Prostate gland (tissue), 2 donors: Measurements from ENCODE around the gene CDC73. TPM values are rescaled to one million over a fixed set of nuclear protein-coding genes. Genes with fewer than 3 reads are reported as not detected.

ENCODE experiments used
- DNase-seq: peaks from one replicate; pipeline ENCODE4 v3.0.0-alpha.2; 2019; ENCODE audit warnings: low spot score
- H3K27ac ChIP-seq, 2 donors: fragments of 200-600 bp; sonication (generic); 2 replicates each; pipeline ENCODE4 v1.5.1; 2017 to 2019
- H3K27me3 ChIP-seq: fragments of 200-600 bp; sonication (generic); replicated peaks from 2 replicates; pipeline ENCODE4 v1.5.1; 2019; ENCODE audit not compliant: insufficient read depth
- H3K36me3 ChIP-seq, 2 donors: fragments of 200-600 bp; sonication (generic); 1 replicate in 1 of 2; 2 replicates in 1 of 2; pipeline versions ENCODE4 v1.5.1 to v1.8.1; 2017 to 2019
- H3K4me1 ChIP-seq: fragments of 200-600 bp; sonication (generic); replicated peaks from 2 replicates; pipeline ENCODE4 v1.5.1; 2019
- H3K4me3 ChIP-seq, 2 donors: fragments of 200-600 bp; sonication (generic); 2 replicates each; pipeline ENCODE4 v1.5.1; 2017 to 2019
- H3K9me3 ChIP-seq: fragments of 200-600 bp; sonication (generic); 2 replicates; pipeline ENCODE4 v1.5.1; 2017
- POLR2A ChIP-seq: fragments of 450-650 bp; IDR thresholded peaks from one replicate; pipeline ENCODE4 v1.6.1; 2016; ENCODE audit warnings: antibody characterized with exemption, mild to moderate bottlenecking
- POLR2AphosphoS5 ChIP-seq: sonication (generic); formaldehyde crosslinking; IDR thresholded peaks from one replicate; pipeline ENCODE4 v1.6.1; 2017; ENCODE audit warnings: antibody characterized with exemption
- WGBS: methylation state at CpG from one replicate; pipeline ENCODE4 v1.1.5; 2018; 5-methylcytosine and 5-hydroxymethylcytosine counted together
- intact Hi-C: fragments of 100-400 bp; cut with DNase I; formaldehyde crosslinking; loops from one replicate; pipeline ENCODE4 v1.14.2; 2022
- total RNA-seq, 2 donors: library from RNA; depleted of rRNA; stranded (reverse); fragments of >200 nt; gene quantifications; one replicate each; pipeline ENCODE4 v1.1.0, GENCODE V29; 2016
- TF ChIP-seq, protein P1 (sequence below), 4 experiments: fragments of 200-600 bp in 2 of 4; fragments of 450-650 bp in 2 of 4; sonication (generic) in 2 of 4; IDR thresholded peaks; 1 replicate in 3 of 4; 2 replicates in 1 of 4; pipeline ENCODE4 v1.5.1; 2016 to 2019; ENCODE audit warnings: antibody characterized with exemption in 4 of 4, mild to moderate bottlenecking in 2 of 4, moderate library complexity in 2 of 4

The CDC73 gene
- total RNA-seq, 2 donors from 2014 or later: 36.2 to 48.0 TPM

DNA sequence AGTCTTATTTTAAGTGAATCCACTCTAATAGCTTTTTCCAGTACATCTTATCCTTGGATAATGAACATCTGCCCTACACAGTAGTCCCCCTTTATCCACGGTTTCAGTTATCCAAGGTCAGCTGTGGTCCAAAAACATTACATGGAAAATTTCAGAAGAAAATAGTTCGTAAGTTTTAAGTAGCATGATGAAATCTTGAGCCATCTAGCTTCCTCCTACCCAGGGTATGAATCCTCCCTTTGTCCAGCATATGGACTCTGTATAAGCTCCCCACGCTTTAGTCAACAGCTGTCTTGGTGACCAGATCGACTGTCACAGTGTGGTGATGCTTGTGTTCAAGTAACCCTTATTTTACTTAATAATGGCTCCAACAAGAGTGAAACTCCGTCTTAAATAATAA lies 19.2 kb upstream of the CDC73 start:
- H3K4me1 ChIP-seq: no peaks in the 10 kb centered on the region
- no peaks in the 10 kb centered on the region for H3K36me3 ChIP-seq
- TF ChIP-seq POLR2AphosphoS5 (no peak), POLR2A (no peak)
- TF ChIP-seq, protein P1, sequence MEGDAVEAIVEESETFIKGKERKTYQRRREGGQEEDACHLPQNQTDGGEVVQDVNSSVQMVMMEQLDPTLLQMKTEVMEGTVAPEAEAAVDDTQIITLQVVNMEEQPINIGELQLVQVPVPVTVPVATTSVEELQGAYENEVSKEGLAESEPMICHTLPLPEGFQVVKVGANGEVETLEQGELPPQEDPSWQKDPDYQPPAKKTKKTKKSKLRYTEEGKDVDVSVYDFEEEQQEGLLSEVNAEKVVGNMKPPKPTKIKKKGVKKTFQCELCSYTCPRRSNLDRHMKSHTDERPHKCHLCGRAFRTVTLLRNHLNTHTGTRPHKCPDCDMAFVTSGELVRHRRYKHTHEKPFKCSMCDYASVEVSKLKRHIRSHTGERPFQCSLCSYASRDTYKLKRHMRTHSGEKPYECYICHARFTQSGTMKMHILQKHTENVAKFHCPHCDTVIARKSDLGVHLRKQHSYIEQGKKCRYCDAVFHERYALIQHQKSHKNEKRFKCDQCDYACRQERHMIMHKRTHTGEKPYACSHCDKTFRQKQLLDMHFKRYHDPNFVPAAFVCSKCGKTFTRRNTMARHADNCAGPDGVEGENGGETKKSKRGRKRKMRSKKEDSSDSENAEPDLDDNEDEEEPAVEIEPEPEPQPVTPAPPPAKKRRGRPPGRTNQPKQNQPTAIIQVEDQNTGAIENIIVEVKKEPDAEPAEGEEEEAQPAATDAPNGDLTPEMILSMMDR (IDR thresholded peaks at IDR 0.05): no peak
- no peak overlapping the region for H3K27ac ChIP-seq
- no peaks in the 10 kb centered on the region for H3K27me3 ChIP-seq
- 89% methylated on average over 5 of the region's 5 CpGs for WGBS
- H3K4me3 ChIP-seq: no peak overlapping the region
- intact Hi-C loops: loop anchor here (5.0 to 10.0 kb wide), 2 partner anchors 40 to 628 kb away; no protein-coding TSS in a partner anchor
- H3K9me3 ChIP-seq: no peaks in the 10 kb centered on the region
- no peak for DNase-seq

DNA sequence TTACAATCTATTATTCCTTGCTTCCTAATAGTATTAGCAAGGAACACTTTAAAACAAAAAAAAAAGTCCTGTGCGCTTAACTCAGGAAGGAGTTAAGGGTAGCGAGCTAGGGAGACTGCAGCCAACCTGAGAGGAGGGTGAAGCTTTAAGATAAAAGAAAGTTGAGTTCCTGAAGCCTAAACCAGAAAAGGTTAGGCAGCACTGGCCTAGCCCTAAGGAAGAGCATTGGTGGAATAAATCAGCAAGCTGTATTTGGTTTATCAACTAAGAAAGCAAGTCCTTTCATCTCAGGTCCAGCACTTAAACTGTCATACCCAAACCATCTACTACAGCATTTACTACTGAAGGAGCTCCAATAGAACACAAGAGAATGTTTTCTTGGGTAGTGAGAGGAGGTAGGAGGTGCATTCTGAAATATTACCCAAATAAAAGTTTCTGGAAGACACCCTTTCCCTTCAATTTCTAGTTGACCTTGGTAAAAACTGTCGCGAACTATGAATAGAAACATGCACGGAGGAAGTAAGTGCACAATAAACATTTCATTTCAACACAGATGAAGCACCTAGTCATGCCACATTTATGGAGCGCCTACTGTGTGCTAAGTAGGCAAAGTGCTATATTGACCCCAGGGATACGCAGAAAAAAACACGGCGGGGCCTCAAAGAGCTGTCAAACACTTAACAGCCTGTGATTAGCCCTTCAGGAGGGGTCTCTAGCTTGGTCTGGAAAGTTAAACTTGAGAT lies 17.9 kb upstream of the CDC73 start:
- Histone ChIP-seq H3K4me3 (peak overlapping the region; percentile 90 to 94), H3K27me3 (no peaks in the 10 kb centered on the region), H3K27ac (peak overlapping the region; percentile 89 to 92), H3K9me3 (no peaks in the 10 kb centered on the region), H3K4me1 (no peaks in the 10 kb centered on the region), H3K36me3 (no peaks in the 10 kb centered on the region)
- TF ChIP-seq, protein P1 (IDR thresholded peaks at IDR 0.05): no peak
- TF ChIP-seq POLR2AphosphoS5 (no peak), POLR2A (no peak)
- no peak for DNase-seq
- WGBS: 31% methylated on average over 9 of the region's 9 CpGs
- intact Hi-C loops: loop anchor here (5.0 to 10.0 kb wide), 2 partner anchors 42 to 629 kb away; no protein-coding TSS in a partner anchor

DNA sequence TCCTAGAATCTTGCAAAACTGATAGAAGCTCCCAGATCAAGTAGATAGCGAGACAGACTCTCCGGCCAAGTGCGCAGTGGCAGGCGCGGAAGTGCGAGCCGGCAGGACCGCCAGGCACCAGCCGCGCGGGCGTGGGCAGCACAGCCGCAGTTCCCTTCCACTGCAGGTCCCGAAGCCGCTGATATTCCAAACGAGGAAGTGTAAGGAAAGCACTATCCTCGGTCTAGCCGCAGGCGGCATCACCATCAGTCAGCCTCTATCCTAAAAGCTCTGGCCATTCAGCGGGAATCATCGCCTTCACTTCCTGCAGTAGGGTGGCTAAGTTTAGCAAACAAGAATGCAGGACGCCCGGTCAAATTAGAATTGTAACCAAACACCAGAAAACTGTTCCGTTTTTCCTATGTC lies 17.3 kb upstream of the CDC73 start:
- TF ChIP-seq POLR2A (no peak), POLR2AphosphoS5 (no peak)
- TF ChIP-seq, protein P1 (IDR thresholded peaks at IDR 0.05): peak in 1 of 4 experiments; percentile 8
- peak; percentile 19 for DNase-seq
- Histone ChIP-seq H3K4me1 (no peaks in the 10 kb centered on the region), H3K27ac (peak overlapping the region; percentile 89 to 92), H3K9me3 (no peaks in the 10 kb centered on the region), H3K27me3 (no peaks in the 10 kb centered on the region), H3K4me3 (peak overlapping the region; percentile 90 to 94), H3K36me3 (no peaks in the 10 kb centered on the region)
- intact Hi-C loops: loop anchor here (5.0 to 10.0 kb wide), 2 partner anchors 42 to 630 kb away; no protein-coding TSS in a partner anchor
- WGBS: under 1% methylated on average over 24 of the region's 24 CpGs

DNA sequence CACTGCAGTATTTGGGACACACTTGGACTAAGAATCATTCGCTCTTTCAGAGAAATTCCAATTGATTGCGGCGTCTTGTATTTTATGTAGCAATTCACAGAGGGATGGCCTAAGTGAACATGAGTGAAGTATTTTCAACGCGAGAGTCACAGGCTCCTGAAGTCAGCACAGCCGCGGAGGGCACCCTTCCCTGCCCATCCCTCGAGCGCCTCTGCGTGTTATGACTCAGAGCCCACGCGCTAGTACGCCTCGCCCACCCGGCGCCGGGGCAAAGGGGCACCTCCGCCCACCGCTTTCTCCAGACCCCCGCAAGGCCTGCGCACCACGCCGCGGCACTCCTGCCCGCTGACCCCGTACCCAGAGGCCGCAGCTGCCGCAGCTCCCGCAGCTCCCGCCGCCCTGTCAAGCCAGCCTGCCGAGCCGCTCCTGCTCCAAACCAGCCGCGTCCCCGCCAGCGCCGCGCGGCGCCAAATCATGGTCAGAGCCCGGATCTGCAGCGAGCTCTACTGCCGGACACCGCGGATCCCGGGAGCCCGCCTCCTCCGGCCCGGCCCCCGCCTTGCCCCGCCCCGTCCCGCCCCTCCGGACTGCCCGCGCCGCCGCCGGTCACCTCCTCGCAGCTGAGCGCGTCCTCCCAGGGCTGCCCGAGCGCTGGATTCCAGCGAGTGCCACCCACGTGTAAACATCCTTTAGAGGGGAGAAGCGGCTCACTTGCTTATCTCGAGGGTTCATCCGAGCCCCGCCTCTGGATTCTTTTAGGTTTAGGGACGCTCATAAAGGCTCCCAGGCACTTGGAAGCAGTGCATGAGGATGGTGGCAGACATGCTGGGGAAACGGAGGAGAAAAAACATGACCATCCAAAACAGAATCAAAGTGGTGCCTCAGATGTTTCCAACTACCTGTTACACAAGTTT lies 16.7 kb upstream of the CDC73 start, which contains the start of gene GLRX2:
Gene GLRX2 (minus strand): TSS at position 508 of the 914 bp plus-strand sequence. CDS start 32 bp downstream, at position 476.
- H3K4me3 ChIP-seq: peak within 1 kb of the TSS; percentile 90 to 94
- TF ChIP-seq POLR2AphosphoS5: peak; percentile 61
- TF ChIP-seq, protein P1 (IDR thresholded peaks at IDR 0.05): peak in 1 of 4 experiments; percentile 15
- peak; percentile 77 for TF ChIP-seq POLR2A
- no peaks in the 10 kb centered on the region for H3K36me3 ChIP-seq
- DNase-seq: peak; percentile 88
- H3K27ac ChIP-seq: peak within 1 kb of the TSS; percentile 89 to 92
- H3K27me3 ChIP-seq: no peaks in the 10 kb centered on the region
- intact Hi-C loops: loop anchor here (1.0 to 10.0 kb wide), 3 partner anchors 16 to 630 kb away; no protein-coding TSS in a partner anchor
- WGBS: under 1% methylated on average over 65 of the region's 73 CpGs
- H3K9me3 ChIP-seq: no peaks in the 10 kb centered on the region
- no peaks in the 10 kb centered on the region for H3K4me1 ChIP-seq
